ENCODE data around the gene MMP25. TPM values are rescaled to one million over a fixed set of nuclear protein-coding genes. Genes with fewer than 3 reads are reported as not detected.
A peak's percentile ranks its signal among the peaks of the same experiment; 100 is the strongest.

The MMP25 gene
- polyA plus RNA-seq (2012; ENCODE audit: low read depth, missing spikeins), result 0.68 TPM

GRCh38 chr16:3045758-3046640 lies at the start of gene MMP25:
Gene MMP25, plus strand, starts transcription at chr16:3046561. Its CDS starts 357 bp downstream, at chr16:3046918.
- no peak for DNase-seq (ENCODE audit: insufficient read length, low spot score)

GRCh38 chr16:2999929-3000328 lies 46.4 kb upstream of the MMP25 start:
- DNase-seq (ENCODE audit: insufficient read length, low spot score), result no peak
- no peak for FAIRE-seq
- TF ChIP-seq TAF1 (IDR thresholded peaks at IDR 0.05; ENCODE audit: low read depth, low read length) (no peak), SPI1 (IDR thresholded peaks at IDR 0.05; ENCODE audit: low read depth, low read length) (no peak), POU2F2 (IDR thresholded peaks at IDR 0.05; ENCODE audit: low read depth, low read length) (no peak), POLR2AphosphoS5 (IDR thresholded peaks at IDR 0.05; ENCODE audit: low read depth, low read length) (no peak), POLR2A (IDR thresholded peaks at IDR 0.05; ENCODE audit: low read depth, low read length) (no peak), PAX5 (IDR thresholded peaks at IDR 0.05; ENCODE audit: insufficient read depth, low read length, severe bottlenecking) (no peak)

More at GRCh38 chr16:3045758-3046640, at the start of gene MMP25:
- TF ChIP-seq TAF1 (IDR thresholded peaks at IDR 0.05; ENCODE audit: low read depth, low read length) (no peak), SPI1 (IDR thresholded peaks at IDR 0.05; ENCODE audit: low read depth, low read length) (peak; percentile 81)
- peak; percentile 51 for FAIRE-seq

- no peak for DNase-seq (ENCODE audit: insufficient read length, low spot score)
- no peak for FAIRE-seq
- TF ChIP-seq SPI1 (IDR thresholded peaks at IDR 0.05; ENCODE audit: low read depth, low read length), result no peak
- no peak for TF ChIP-seq PAX5 (IDR thresholded peaks at IDR 0.05; ENCODE audit: insufficient read depth, low read length, severe bottlenecking)
- TF ChIP-seq POLR2AphosphoS5 (IDR thresholded peaks at IDR 0.05; ENCODE audit: low read depth, low read length), result no peak
- no peak for TF ChIP-seq TAF1 (IDR thresholded peaks at IDR 0.05; ENCODE audit: low read depth, low read length)
- TF ChIP-seq POLR2A (IDR thresholded peaks at IDR 0.05; ENCODE audit: low read depth, low read length), result no peak
- TF ChIP-seq POU2F2 (IDR thresholded peaks at IDR 0.05; ENCODE audit: low read depth, low read length), result no peak
These were observed 45.8 kb upstream of the MMP25 start for GRCh38 chr16:3000540-3000939.

- FAIRE-seq (no peak), DNase-seq (ENCODE audit: insufficient read length, low spot score) (no peak)
- TF ChIP-seq POU2F2 (IDR thresholded peaks at IDR 0.05; ENCODE audit: low read depth, low read length) (no peak), POLR2A (IDR thresholded peaks at IDR 0.05; ENCODE audit: low read depth, low read length) (no peak), TAF1 (IDR thresholded peaks at IDR 0.05; ENCODE audit: low read depth, low read length) (no peak), PAX5 (IDR thresholded peaks at IDR 0.05; ENCODE audit: insufficient read depth, low read length, severe bottlenecking) (no peak), SPI1 (IDR thresholded peaks at IDR 0.05; ENCODE audit: low read depth, low read length) (no peak), POLR2AphosphoS5 (IDR thresholded peaks at IDR 0.05; ENCODE audit: low read depth, low read length) (no peak)
These were observed 45.0 kb upstream of the MMP25 start for GRCh38 chr16:3001316-3001715.

GRCh38 chr16:3003582-3004270 lies 42.6 kb upstream of the MMP25 start:
- peak; percentile 99 for FAIRE-seq
- no peak for TF ChIP-seq SPI1 (IDR thresholded peaks at IDR 0.05; ENCODE audit: low read depth, low read length)
- TF ChIP-seq PAX5 (IDR thresholded peaks at IDR 0.05; ENCODE audit: insufficient read depth, low read length, severe bottlenecking), result peak; percentile 24
- no peak for TF ChIP-seq POLR2AphosphoS5 (IDR thresholded peaks at IDR 0.05; ENCODE audit: low read depth, low read length)
- DNase-seq (ENCODE audit: insufficient read length, low spot score), result peak; percentile 99

- FAIRE-seq, result no peak
- DNase-seq (ENCODE audit: insufficient read length, low spot score), result no peak
- no peak for TF ChIP-seq SPI1 (IDR thresholded peaks at IDR 0.05; ENCODE audit: low read depth, low read length)
These were observed 42.0 kb upstream of the MMP25 start for GRCh38 chr16:3004319-3004718.

GRCh38 chr16:3004781-3005284 lies 41.5 kb upstream of the MMP25 start:
- FAIRE-seq (no peak), DNase-seq (ENCODE audit: insufficient read length, low spot score) (no peak)
- TF ChIP-seq POU2F2 (IDR thresholded peaks at IDR 0.05; ENCODE audit: low read depth, low read length) (no peak), POLR2A (IDR thresholded peaks at IDR 0.05; ENCODE audit: low read depth, low read length) (no peak), SPI1 (IDR thresholded peaks at IDR 0.05; ENCODE audit: low read depth, low read length) (no peak), POLR2AphosphoS5 (IDR thresholded peaks at IDR 0.05; ENCODE audit: low read depth, low read length) (no peak), TAF1 (IDR thresholded peaks at IDR 0.05; ENCODE audit: low read depth, low read length) (no peak), PAX5 (IDR thresholded peaks at IDR 0.05; ENCODE audit: insufficient read depth, low read length, severe bottlenecking) (no peak)

GRCh38 chr16:3007059-3007956 lies 39.1 kb upstream of the MMP25 start:
- no peak for TF ChIP-seq SPI1 (IDR thresholded peaks at IDR 0.05; ENCODE audit: low read depth, low read length)
- TF ChIP-seq POU2F2 (IDR thresholded peaks at IDR 0.05; ENCODE audit: low read depth, low read length), result no peak
- TF ChIP-seq TAF1 (IDR thresholded peaks at IDR 0.05; ENCODE audit: low read depth, low read length), result no peak
- TF ChIP-seq PAX5 (IDR thresholded peaks at IDR 0.05; ENCODE audit: insufficient read depth, low read length, severe bottlenecking), result no peak
- FAIRE-seq (peak; percentile 74), DNase-seq (ENCODE audit: insufficient read length, low spot score) (no peak)

GRCh38 chr16:3007957-3008689 lies 38.2 kb upstream of the MMP25 start:
- FAIRE-seq (peak; percentile 43), DNase-seq (ENCODE audit: insufficient read length, low spot score) (no peak)
- TF ChIP-seq POU2F2 (IDR thresholded peaks at IDR 0.05; ENCODE audit: low read depth, low read length), result no peak
- no peak for TF ChIP-seq POLR2AphosphoS5 (IDR thresholded peaks at IDR 0.05; ENCODE audit: low read depth, low read length)
- TF ChIP-seq SPI1 (IDR thresholded peaks at IDR 0.05; ENCODE audit: low read depth, low read length), result no peak
- TF ChIP-seq POLR2A (IDR thresholded peaks at IDR 0.05; ENCODE audit: low read depth, low read length), result no peak
- no peak for TF ChIP-seq TAF1 (IDR thresholded peaks at IDR 0.05; ENCODE audit: low read depth, low read length)
- TF ChIP-seq PAX5 (IDR thresholded peaks at IDR 0.05; ENCODE audit: insufficient read depth, low read length, severe bottlenecking), result no peak

Data from GM12891 (cell line).